GM19372 (cell line): ENCODE results near the gene VANGL1.

Experiments used
- ATAC-seq: cut with Tn5 transposase; IDR thresholded peaks from one replicate; pipeline ENCODE4 v1.9.1; 2021; ENCODE audit warnings: mild to moderate bottlenecking, low read depth, moderate library complexity; ENCODE audit not compliant: unreplicated experiment

Gene VANGL1

GRCh38 chr1:115728341-115728740 is 86.6 kb downstream of the VANGL1 start:
- ATAC-seq = no peak

GRCh38 chr1:115729756-115730155 is 88.0 kb downstream of the VANGL1 start:
- ATAC-seq = peak; percentile 80

GRCh38 chr1:115732316-115732715 is 90.5 kb downstream of the VANGL1 start:
- no peak for ATAC-seq

- ATAC-seq = no peak
Measured at GRCh38 chr1:115740811-115741210, 99.0 kb downstream of the VANGL1 start.

GRCh38 chr1:115744646-115745275 is 103.0 kb downstream of the VANGL1 start:
- ATAC-seq = no peak

- ATAC-seq = no peak
Measured at GRCh38 chr1:115746021-115746690, 104.4 kb downstream of the VANGL1 start.
